ENCODE results near the gene CD44. TPM values are rescaled to one million over a fixed set of nuclear protein-coding genes. Genes with fewer than 3 reads are reported as not detected.

The CD44 gene
- total and polyA plus RNA-seq, 10 of the 15 experiments (the other 5 are each of a cell fraction or from before 2014, with no cell fraction given) = 57.1 to 293 (median 120) TPM

DNA sequence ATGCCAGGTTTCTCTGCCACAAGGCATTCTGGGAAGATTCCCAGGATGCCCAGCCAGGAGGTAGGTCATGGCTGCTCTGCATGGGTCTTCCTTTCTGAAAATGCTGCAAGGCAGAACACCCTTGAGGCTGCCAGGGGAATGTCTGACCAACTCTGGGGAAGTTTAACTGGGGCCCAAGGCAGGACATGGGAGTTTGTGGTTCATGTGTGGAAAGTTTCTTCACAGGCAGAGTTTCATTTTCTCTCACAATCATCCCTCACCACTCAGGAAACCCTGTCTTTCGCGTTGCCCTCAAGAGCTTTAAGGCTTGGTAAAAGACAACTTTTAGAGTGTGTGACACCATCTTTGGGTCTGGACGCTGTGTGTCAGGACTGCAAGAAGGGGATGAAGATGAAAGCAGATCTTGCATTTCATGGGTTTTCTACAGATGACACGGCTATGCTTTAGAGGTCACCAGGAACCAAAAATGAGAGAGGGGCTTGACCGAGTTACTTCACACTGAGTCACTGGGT, 133.5 kb downstream of the CD44 start (continued):
- TF ChIP-seq, protein P1, sequence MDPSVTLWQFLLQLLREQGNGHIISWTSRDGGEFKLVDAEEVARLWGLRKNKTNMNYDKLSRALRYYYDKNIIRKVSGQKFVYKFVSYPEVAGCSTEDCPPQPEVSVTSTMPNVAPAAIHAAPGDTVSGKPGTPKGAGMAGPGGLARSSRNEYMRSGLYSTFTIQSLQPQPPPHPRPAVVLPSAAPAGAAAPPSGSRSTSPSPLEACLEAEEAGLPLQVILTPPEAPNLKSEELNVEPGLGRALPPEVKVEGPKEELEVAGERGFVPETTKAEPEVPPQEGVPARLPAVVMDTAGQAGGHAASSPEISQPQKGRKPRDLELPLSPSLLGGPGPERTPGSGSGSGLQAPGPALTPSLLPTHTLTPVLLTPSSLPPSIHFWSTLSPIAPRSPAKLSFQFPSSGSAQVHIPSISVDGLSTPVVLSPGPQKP (IDR thresholded peaks at IDR 0.05; ENCODE audit: low read depth, low read length) = no peak
- peak; percentile 12; the same call in 1 of the 2 replicates for TF ChIP-seq SPI1 (IDR thresholded peaks at IDR 0.05; ENCODE audit: borderline replicate concordance, insufficient read depth, low read depth, low read length)
- TF ChIP-seq, protein P2, sequence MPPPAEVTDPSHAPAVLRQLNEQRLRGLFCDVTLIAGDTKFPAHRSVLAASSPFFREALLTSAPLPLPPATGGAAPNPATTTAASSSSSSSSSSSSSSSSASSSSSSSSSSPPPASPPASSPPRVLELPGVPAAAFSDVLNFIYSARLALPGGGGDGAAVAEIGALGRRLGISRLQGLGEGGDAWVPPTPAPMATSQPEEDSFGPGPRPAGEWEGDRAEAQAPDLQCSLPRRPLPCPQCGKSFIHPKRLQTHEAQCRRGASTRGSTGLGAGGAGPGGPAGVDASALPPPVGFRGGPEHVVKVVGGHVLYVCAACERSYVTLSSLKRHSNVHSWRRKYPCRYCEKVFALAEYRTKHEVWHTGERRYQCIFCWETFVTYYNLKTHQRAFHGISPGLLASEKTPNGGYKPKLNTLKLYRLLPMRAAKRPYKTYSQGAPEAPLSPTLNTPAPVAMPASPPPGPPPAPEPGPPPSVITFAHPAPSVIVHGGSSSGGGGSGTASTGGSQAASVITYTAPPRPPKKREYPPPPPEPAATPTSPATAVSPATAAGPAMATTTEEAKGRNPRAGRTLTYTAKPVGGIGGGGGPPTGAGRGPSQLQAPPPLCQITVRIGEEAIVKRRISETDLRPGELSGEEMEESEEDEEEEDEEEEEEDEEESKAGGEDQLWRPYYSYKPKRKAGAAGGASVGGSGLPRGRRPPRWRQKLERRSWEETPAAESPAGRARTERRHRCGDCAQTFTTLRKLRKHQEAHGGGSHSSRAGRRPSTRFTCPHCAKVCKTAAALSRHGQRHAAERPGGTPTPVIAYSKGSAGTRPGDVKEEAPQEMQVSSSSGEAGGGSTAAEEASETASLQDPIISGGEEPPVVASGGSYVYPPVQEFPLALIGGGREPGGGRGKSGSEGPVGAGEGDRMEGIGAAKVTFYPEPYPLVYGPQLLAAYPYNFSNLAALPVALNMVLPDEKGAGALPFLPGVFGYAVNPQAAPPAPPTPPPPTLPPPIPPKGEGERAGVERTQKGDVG (CRISPR knock-in tag; IDR thresholded peaks at IDR 0.05) = no peak
- TF ChIP-seq, protein P3, sequence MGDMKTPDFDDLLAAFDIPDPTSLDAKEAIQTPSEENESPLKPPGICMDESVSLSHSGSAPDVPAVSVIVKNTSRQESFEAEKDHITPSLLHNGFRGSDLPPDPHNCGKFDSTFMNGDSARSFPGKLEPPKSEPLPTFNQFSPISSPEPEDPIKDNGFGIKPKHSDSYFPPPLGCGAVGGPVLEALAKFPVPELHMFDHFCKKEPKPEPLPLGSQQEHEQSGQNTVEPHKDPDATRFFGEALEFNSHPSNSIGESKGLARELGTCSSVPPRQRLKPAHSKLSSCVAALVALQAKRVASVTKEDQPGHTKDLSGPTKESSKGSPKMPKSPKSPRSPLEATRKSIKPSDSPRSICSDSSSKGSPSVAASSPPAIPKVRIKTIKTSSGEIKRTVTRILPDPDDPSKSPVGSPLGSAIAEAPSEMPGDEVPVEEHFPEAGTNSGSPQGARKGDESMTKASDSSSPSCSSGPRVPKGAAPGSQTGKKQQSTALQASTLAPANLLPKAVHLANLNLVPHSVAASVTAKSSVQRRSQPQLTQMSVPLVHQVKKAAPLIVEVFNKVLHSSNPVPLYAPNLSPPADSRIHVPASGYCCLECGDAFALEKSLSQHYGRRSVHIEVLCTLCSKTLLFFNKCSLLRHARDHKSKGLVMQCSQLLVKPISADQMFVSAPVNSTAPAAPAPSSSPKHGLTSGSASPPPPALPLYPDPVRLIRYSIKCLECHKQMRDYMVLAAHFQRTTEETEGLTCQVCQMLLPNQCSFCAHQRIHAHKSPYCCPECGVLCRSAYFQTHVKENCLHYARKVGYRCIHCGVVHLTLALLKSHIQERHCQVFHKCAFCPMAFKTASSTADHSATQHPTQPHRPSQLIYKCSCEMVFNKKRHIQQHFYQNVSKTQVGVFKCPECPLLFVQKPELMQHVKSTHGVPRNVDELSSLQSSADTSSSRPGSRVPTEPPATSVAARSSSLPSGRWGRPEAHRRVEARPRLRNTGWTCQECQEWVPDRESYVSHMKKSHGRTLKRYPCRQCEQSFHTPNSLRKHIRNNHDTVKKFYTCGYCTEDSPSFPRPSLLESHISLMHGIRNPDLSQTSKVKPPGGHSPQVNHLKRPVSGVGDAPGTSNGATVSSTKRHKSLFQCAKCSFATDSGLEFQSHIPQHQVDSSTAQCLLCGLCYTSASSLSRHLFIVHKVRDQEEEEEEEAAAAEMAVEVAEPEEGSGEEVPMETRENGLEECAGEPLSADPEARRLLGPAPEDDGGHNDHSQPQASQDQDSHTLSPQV (IDR thresholded peaks at IDR 0.05) = no peak
- no peak for TF ChIP-seq ESRRA (IDR thresholded peaks at IDR 0.05; ENCODE audit: low read length)
- no peak for TF ChIP-seq SMAD1 (IDR thresholded peaks at IDR 0.05; ENCODE audit: low read depth, partially characterized antibody)
- peak; percentile 58; the same call in 1 of the 2 replicates for TF ChIP-seq ATF7 (IDR thresholded peaks at IDR 0.05; ENCODE audit: low read depth)
- TF ChIP-seq KLF5 (IDR thresholded peaks at IDR 0.05; ENCODE audit: partially characterized antibody) = no peak
- TF ChIP-seq NFYB (IDR thresholded peaks at IDR 0.05; ENCODE audit: insufficient read depth, low read depth, low read length) = no peak
- 0 out of 3 replicates have a peak, but pooled peaks of 1 of the 2 experiments have one; percentile 18 for TF ChIP-seq EGR1 (IDR thresholded peaks at IDR 0.05; ENCODE audit: borderline replicate concordance in 1 of 2, low read depth in 2 of 2, low read length in 2 of 2)
- peak; percentile 61 for TF ChIP-seq CREB1 (IDR thresholded peaks at IDR 0.05; ENCODE audit: low read depth)
- TF ChIP-seq ZNF274 (IDR thresholded peaks at IDR 0.05; ENCODE audit: insufficient read depth, insufficient read length) = no peak
- TF ChIP-seq, protein P4, sequence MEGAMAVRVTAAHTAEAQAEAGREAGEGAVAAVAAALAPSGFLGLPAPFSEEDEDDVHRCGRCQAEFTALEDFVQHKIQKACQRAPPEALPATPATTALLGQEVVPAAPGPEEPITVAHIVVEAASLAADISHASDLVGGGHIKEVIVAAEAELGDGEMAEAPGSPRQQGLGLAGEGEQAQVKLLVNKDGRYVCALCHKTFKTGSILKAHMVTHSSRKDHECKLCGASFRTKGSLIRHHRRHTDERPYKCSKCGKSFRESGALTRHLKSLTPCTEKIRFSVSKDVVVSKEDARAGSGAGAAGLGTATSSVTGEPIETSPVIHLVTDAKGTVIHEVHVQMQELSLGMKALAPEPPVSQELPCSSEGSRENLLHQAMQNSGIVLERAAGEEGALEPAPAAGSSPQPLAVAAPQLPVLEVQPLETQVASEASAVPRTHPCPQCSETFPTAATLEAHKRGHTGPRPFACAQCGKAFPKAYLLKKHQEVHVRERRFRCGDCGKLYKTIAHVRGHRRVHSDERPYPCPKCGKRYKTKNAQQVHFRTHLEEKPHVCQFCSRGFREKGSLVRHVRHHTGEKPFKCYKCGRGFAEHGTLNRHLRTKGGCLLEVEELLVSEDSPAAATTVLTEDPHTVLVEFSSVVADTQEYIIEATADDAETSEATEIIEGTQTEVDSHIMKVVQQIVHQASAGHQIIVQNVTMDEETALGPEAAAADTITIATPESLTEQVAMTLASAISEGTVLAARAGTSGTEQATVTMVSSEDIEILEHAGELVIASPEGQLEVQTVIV (IDR thresholded peaks at IDR 0.05; ENCODE audit: borderline replicate concordance, partially characterized antibody) = no peak
- peak; percentile 63 for TF ChIP-seq RELA (IDR thresholded peaks at IDR 0.05; ENCODE audit: borderline replicate concordance, partially characterized antibody)
- peak; percentile 61; the same call in 1 of the 2 replicates for TF ChIP-seq MEF2A (IDR thresholded peaks at IDR 0.05; ENCODE audit: insufficient read depth, low read depth, low read length)
- TF ChIP-seq, protein P5, sequence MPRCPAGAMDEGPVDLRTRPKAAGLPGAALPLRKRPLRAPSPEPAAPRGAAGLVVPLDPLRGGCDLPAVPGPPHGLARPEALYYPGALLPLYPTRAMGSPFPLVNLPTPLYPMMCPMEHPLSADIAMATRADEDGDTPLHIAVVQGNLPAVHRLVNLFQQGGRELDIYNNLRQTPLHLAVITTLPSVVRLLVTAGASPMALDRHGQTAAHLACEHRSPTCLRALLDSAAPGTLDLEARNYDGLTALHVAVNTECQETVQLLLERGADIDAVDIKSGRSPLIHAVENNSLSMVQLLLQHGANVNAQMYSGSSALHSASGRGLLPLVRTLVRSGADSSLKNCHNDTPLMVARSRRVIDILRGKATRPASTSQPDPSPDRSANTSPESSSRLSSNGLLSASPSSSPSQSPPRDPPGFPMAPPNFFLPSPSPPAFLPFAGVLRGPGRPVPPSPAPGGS (IDR thresholded peaks at IDR 0.05; ENCODE audit: borderline replicate concordance, insufficient read depth, low read depth, low read length, poor library complexity, severe bottlenecking) = peak; percentile 98

Data from GM12878 (cell line).